Activated CD8-positive, alpha-beta memory T cell treated with anti-CD3 and anti-CD28 coated beads, Interleukin-2, amount 50 U/mL, for 24 hours (primary cell): ENCODE measurements around the gene AGBL1.

Experiments
- DNase-seq: peaks from one replicate; pipeline ENCODE4 v3.0.0-alpha.2; 2020; ENCODE audit errors: extremely low read depth

The AGBL1 gene

GRCh38 chr15:86317384-86317740 lies 237.7 kb downstream of the AGBL1 start:
- DNase-seq: no peak

- DNase-seq: no peak
These were observed 243.0 kb downstream of the AGBL1 start for GRCh38 chr15:86322629-86323028.

GRCh38 chr15:86327230-86327865 lies 247.7 kb downstream of the AGBL1 start:
- DNase-seq: no peak

GRCh38 chr15:86328658-86329057 lies 249.0 kb downstream of the AGBL1 start:
- DNase-seq: no peak

- no peak for DNase-seq
These were observed 249.8 kb downstream of the AGBL1 start for GRCh38 chr15:86329311-86330013.

GRCh38 chr15:86333819-86334218 lies 254.1 kb downstream of the AGBL1 start:
- no peak for DNase-seq

- DNase-seq: no peak
These were observed 256.5 kb downstream of the AGBL1 start for GRCh38 chr15:86336051-86336788.

- DNase-seq: no peak
These were observed 257.4 kb downstream of the AGBL1 start for GRCh38 chr15:86337071-86337470.

GRCh38 chr15:86347245-86347644 lies 267.6 kb downstream of the AGBL1 start:
- no peak for DNase-seq

GRCh38 chr15:86349565-86349964 lies 269.9 kb downstream of the AGBL1 start:
- no peak for DNase-seq

GRCh38 chr15:86353213-86353612 lies 273.5 kb downstream of the AGBL1 start:
- DNase-seq: no peak

- DNase-seq: no peak
These were observed 275.7 kb downstream of the AGBL1 start for GRCh38 chr15:86355361-86355760.

GRCh38 chr15:86355801-86356200 lies 276.1 kb downstream of the AGBL1 start:
- no peak for DNase-seq

GRCh38 chr15:86362555-86362954 lies 282.9 kb downstream of the AGBL1 start:
- no peak for DNase-seq

- DNase-seq: no peak
These were observed 293.5 kb downstream of the AGBL1 start for GRCh38 chr15:86373147-86373546.

GRCh38 chr15:86375733-86376280 lies 296.1 kb downstream of the AGBL1 start:
- DNase-seq: no peak

- DNase-seq: no peak
These were observed 298.2 kb downstream of the AGBL1 start for GRCh38 chr15:86377914-86378313.

GRCh38 chr15:86382341-86382740 lies 302.7 kb downstream of the AGBL1 start:
- DNase-seq: no peak

- no peak for DNase-seq
These were observed 303.9 kb downstream of the AGBL1 start for GRCh38 chr15:86383611-86384010.

- no peak for DNase-seq
These were observed 304.5 kb downstream of the AGBL1 start for GRCh38 chr15:86384186-86384585.

GRCh38 chr15:86392296-86392695 lies 312.6 kb downstream of the AGBL1 start:
- no peak for DNase-seq

- DNase-seq: no peak
These were observed 313.2 kb downstream of the AGBL1 start for GRCh38 chr15:86392874-86393273.

- no peak for DNase-seq
These were observed 315.2 kb downstream of the AGBL1 start for GRCh38 chr15:86394866-86395265.
